Nephron (organoid): ENCODE data around the gene RTRAF.

Source experiments
- H3K27ac Mint-ChIP-seq, 3 experiments: 2 replicates each; pipeline ENCODE4 v1.8.0; 2020; ENCODE audit warnings: mixed read lengths in 3 of 3, mild to moderate bottlenecking in 2 of 3, moderate library complexity in 1 of 3
- H3K27me3 Mint-ChIP-seq: 2 replicates; pipeline ENCODE4 v1.8.0; 2021; ENCODE audit warnings: low read depth, mild to moderate bottlenecking, moderate library complexity, mixed read lengths
- H3K36me3 Mint-ChIP-seq: 2 replicates; pipeline ENCODE4 v1.8.0; 2020; ENCODE audit warnings: low read depth, mixed read lengths
- H3K4me1 Mint-ChIP-seq: 2 replicates; pipeline ENCODE4 v1.8.0; 2020; ENCODE audit warnings: mixed read lengths
- H3K4me3 Mint-ChIP-seq, 3 experiments: 2 replicates each; pipeline ENCODE4 v1.8.0; 2020; ENCODE audit warnings: mild to moderate bottlenecking in 3 of 3, mixed read lengths in 3 of 3, moderate library complexity in 2 of 3
- H3K9me3 Mint-ChIP-seq: 2 replicates; pipeline ENCODE4 v1.8.0; 2020; ENCODE audit warnings: mixed read lengths
- CTCF ChIP-seq, 3 experiments: fragments of 200-600 bp; sonication (generic); IDR thresholded peaks; one replicate each; pipeline ENCODE4 v1.5.0; 2021; ENCODE audit warnings: antibody characterized with exemption in 3 of 3; ENCODE audit not compliant: unreplicated experiment in 3 of 3

The RTRAF gene

DNA sequence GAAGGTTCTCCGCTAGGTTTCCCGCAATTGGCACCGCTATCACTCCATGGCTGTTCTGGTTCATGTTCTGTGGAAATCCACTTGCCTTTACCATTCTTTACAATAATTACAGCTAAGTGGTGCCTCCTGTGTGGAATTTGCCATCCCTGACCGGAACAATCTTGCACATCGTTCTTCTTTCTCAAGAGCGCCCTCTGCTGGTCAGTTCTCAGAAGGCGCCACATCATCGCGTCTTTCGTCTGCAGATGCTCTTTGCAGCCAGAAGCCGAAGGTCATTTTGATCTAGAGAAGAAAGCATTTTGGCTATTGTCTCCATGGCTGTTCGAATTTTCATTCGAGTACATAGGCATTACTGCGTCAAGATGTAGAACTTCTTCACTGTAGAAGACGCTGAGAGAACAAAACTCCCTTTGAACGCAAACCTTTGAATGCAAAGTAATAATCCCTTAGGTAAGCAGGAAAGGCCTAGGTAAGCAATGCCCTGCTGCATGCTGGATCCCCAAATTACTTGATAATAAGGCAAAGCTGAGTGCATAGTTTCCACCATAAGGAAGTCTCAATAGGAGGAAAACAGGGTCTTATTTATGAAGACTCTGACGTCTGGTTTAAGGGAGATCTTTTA lies 10.1 kb upstream of the RTRAF start:
- TF ChIP-seq CTCF (IDR thresholded peaks at IDR 0.05; ENCODE audit: unreplicated experiment in 3 of 3) = peak; percentile 93 to 94 (median 94)
- no peaks in the 10 kb centered on the region for H3K36me3 Mint-ChIP-seq
- H3K4me1 Mint-ChIP-seq = no peaks in the 10 kb centered on the region
- H3K4me3 Mint-ChIP-seq = no peak overlapping the region
- H3K9me3 Mint-ChIP-seq = no peaks in the 10 kb centered on the region
- H3K27ac Mint-ChIP-seq = no peak overlapping the region
- H3K27me3 Mint-ChIP-seq = peaks cover 32% of the 10 kb centered on the region

GRCh38 chr14:51981218-51981854 lies 8.0 kb upstream of the RTRAF start:
- no peak for TF ChIP-seq CTCF (IDR thresholded peaks at IDR 0.05; ENCODE audit: unreplicated experiment in 3 of 3)
- no peak overlapping the region for H3K4me3 Mint-ChIP-seq
- H3K27ac Mint-ChIP-seq = no peak overlapping the region

GRCh38 chr14:51988221-51988620 lies 1.1 kb upstream of the RTRAF start:
- Mint-ChIP-seq H3K4me3 (peak overlapping the region; percentile 92 to 99 (median 96)), H3K4me1 (peaks cover 15% of the 10 kb centered on the region), H3K36me3 (peaks cover 8% of the 10 kb centered on the region), H3K27me3 (peaks cover 6% of the 10 kb centered on the region), H3K9me3 (no peaks in the 10 kb centered on the region), H3K27ac (peak overlapping the region; percentile 68 to 95 (median 84))
- no peak for TF ChIP-seq CTCF (IDR thresholded peaks at IDR 0.05; ENCODE audit: unreplicated experiment in 3 of 3)

More at GRCh38 chr14:51981218-51981854, 8.0 kb upstream of the RTRAF start:
- H3K9me3 Mint-ChIP-seq = no peaks in the 10 kb centered on the region
- no peaks in the 10 kb centered on the region for H3K4me1 Mint-ChIP-seq
- H3K36me3 Mint-ChIP-seq = no peaks in the 10 kb centered on the region
- H3K27me3 Mint-ChIP-seq = peaks cover 29% of the 10 kb centered on the region

GRCh38 chr14:51990488-51990887 lies 1.1 kb downstream of the RTRAF start:
- Mint-ChIP-seq H3K9me3 (no peaks in the 10 kb centered on the region), H3K27me3 (no peaks in the 10 kb centered on the region), H3K36me3 (peaks cover 26% of the 10 kb centered on the region), H3K27ac (peak overlapping the region in 1 of 3 experiments; percentile 68), H3K4me3 (peak overlapping the region; percentile 92 to 99 (median 96)), H3K4me1 (peaks cover 15% of the 10 kb centered on the region)
- no peak for TF ChIP-seq CTCF (IDR thresholded peaks at IDR 0.05; ENCODE audit: unreplicated experiment in 3 of 3)

DNA sequence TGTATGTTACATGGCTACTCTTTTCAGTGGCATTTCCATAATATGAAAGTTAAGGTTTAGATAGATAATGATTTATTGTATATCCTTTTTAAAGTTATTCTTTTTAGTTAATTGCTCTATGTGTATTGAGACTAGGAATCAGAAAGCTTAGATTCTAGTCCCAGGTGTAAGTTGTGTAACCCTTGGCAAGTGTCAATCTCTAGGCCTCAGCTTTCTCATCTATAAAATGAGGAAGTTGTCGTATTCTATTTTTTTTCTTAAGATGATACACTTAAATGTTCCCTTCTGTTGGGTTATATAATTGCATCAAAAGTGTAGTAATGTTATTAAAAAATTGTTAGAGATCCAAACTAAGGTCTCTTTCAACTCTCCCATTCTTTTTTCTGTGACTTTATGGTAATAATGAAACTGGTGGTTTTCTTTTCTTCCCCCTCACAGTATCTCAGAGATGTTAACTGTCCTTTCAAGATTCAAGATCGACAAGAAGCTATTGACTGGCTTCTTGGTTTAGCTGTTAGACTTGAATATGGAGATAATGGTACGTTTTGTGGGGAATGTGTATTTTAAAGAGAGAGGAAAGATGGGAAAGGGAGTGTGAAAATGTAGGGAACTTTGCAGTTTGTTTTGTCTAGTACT lies 4.1 kb downstream of the RTRAF start:
- no peaks in the 10 kb centered on the region for H3K9me3 Mint-ChIP-seq
- H3K27ac Mint-ChIP-seq = no peak overlapping the region
- no peaks in the 10 kb centered on the region for H3K27me3 Mint-ChIP-seq
- H3K4me1 Mint-ChIP-seq = peaks cover 12% of the 10 kb centered on the region
- H3K36me3 Mint-ChIP-seq = peaks cover 36% of the 10 kb centered on the region
- TF ChIP-seq CTCF (IDR thresholded peaks at IDR 0.05; ENCODE audit: unreplicated experiment in 3 of 3) = no peak
- no peak overlapping the region for H3K4me3 Mint-ChIP-seq
